GDM1 (cell line): Measurements from ENCODE around the gene APOB.

Experiments used
- DNase-seq: peaks from one replicate; lab custom pipeline; 2025; lab: John Stamatoyannopoulos, UW

Gene APOB

GRCh38 chr2:21002814-21003192 is 41.1 kb downstream of the APOB start:
- no peak for DNase-seq

GRCh38 chr2:21001988-21002813 is 41.7 kb downstream of the APOB start:
- DNase-seq = no peak

- DNase-seq = no peak
These were observed 42.5 kb downstream of the APOB start for GRCh38 chr2:21001225-21001946.

GRCh38 chr2:20999906-21000645 is 43.8 kb downstream of the APOB start:
- no peak for DNase-seq

- DNase-seq = no peak
These were observed 44.6 kb downstream of the APOB start for GRCh38 chr2:20998972-20999905.

GRCh38 chr2:20997953-20998722 is 45.7 kb downstream of the APOB start:
- no peak for DNase-seq

- no peak for DNase-seq
These were observed 49.7 kb downstream of the APOB start for GRCh38 chr2:20994130-20994529.

- DNase-seq = no peak
These were observed 51.6 kb downstream of the APOB start for GRCh38 chr2:20992201-20992711.

GRCh38 chr2:20990442-20991430 is 53.1 kb downstream of the APOB start:
- no peak for DNase-seq

- DNase-seq = no peak
These were observed 54.5 kb downstream of the APOB start for GRCh38 chr2:20989404-20989803.

- no peak for DNase-seq
These were observed 55.0 kb downstream of the APOB start for GRCh38 chr2:20988905-20989304.

- no peak for DNase-seq
These were observed 57.6 kb downstream of the APOB start for GRCh38 chr2:20986024-20986939.

- DNase-seq = no peak
These were observed 58.8 kb downstream of the APOB start for GRCh38 chr2:20985062-20985461.

- DNase-seq = no peak
These were observed 59.5 kb downstream of the APOB start for GRCh38 chr2:20984408-20984807.

- DNase-seq = no peak
These were observed 60.0 kb downstream of the APOB start for GRCh38 chr2:20983844-20984243.

- no peak for DNase-seq
These were observed 61.0 kb downstream of the APOB start for GRCh38 chr2:20982861-20983260.

GRCh38 chr2:20977520-20978180 is 66.2 kb downstream of the APOB start:
- no peak for DNase-seq

GRCh38 chr2:20976527-20976926 is 67.3 kb downstream of the APOB start:
- no peak for DNase-seq
